Activated T-cell treated with anti-CD3 and anti-CD28 coated beads for 1 hour (primary cell): ENCODE data around the gene DNMT3B.

Experiments used
- DNase-seq: peaks from one replicate; pipeline ENCODE4 v3.0.0-alpha.2; 2020; ENCODE audit warnings: low read depth

DNMT3B gene

DNA sequence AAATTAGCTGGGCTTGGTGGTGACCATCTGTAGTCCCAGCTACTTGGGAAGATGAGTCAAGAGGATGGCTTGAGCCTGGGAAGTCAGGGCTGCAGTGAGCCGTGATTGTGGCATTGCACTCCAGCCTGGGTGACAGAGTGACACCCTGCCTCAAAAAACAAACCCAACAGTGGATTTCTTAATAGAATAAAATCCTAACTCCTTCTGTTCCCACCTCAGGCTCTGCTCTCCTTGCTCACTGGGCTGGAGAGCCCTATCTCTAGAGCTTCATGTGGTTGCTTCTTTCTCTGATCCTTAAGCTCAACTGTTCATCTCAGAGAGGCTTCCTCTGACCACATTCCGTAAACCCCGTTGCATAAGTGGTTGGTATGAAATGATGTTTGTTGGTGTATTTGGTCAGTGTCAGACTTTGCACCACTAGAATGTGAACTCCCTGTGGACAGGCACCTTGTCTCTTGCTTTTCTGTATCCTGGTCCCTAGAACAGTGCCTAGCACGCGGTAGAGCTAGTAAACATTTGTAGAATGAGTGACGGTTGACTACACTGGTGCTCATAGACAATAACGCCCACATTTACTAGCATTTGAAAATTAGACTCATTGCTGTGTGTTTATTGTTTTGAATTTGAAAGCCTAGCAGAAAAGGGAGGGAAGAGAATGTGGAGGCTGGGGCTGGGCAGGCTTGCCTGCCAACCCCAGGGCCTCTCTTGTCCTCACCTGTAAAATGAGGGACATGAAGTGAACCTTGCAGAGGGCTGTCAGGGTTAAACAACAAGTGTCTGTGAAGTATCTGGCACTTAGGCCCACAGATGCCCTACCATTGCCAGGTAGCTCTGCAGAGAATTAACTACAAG, 61.8 kb downstream of the DNMT3B start:
- no peak for DNase-seq

GRCh38 chr20:32828029-32828680, 66.0 kb downstream of the DNMT3B start:
- no peak for DNase-seq

- DNase-seq = no peak
These were observed 67.3 kb downstream of the DNMT3B start for GRCh38 chr20:32829311-32830005.

DNA sequence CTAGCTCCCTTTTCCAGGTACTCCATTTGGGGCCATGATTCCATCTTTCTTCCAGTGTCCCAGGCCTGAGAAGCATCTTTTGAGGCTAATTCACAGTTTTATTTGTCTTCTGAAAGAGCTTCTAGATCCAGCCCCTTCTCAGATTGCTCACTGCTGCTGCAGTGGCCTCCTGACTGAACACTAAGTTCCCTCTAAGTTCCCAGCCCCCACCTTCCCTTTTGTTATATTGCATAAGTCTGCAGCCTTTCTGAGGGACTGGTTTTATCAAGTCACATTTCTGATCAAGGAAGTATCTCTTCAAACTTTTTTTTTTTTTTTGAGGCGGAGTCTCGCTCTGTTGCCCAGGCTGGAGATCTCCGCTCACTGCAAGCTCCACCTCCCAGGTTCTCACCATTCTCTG, 68.3 kb downstream of the DNMT3B start:
- DNase-seq = no peak

- no peak for DNase-seq
These were observed 69.8 kb downstream of the DNMT3B start for GRCh38 chr20:32831982-32832381.

DNA sequence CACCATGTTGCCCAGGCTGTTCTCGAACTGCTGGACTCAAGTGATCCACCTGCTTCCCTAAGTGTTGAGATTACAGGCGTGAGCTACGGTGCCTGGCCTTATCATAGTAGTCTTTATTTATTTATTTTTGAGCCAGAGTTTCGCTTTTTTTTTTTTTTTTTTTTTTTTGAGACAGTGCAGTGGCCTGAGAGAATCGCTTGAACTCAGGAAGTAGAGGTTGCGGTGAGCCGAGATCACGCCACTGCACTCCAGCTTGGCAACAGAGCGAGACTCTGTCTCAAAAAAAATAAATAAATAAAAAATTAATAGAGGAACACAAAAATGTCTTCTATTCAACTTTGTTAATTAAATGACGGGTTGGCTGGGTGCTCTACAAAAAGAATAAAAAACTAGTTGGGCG, 70.5 kb downstream of the DNMT3B start:
- DNase-seq = no peak

DNA sequence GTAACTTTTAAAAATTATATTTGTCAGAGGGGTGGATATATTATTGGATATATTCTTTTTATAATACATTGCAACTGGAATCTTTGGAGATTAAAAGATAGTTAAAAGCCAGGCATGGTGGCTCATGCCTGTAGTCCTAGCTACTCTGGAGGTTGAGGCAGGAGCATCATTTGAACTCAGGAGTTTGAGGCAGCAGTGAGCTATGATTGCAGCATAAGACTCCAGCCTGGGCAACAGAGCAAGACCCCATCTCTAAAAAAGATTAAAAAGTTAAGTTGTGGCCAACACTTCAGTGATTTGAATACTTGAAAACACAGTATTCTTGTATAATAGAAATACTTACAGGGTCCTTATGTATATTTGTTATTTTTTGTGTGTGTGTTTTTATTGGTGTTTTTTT, 72.8 kb downstream of the DNMT3B start:
- no peak for DNase-seq

DNA sequence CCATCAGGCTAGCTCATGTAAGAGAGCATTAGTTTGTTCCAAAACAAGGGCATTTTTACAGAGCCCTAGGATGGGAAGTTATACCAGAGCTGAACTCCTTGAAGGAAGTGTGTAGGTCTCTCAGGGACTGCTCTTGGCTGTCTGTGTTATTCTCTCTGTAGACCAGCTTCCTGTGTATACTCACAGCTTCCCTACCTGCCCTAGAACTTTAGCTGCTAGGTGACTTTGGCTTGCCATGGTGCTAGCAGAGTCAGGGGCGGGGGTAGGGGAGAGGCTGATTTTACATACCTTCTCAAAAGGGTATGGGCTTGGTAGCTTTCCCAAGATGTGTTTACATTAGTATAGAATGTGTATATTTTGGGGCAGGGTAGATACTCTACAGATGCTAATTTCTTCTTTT, 75.0 kb downstream of the DNMT3B start:
- DNase-seq = no peak

GRCh38 chr20:32839227-32839981, 77.2 kb downstream of the DNMT3B start:
- no peak for DNase-seq

DNA sequence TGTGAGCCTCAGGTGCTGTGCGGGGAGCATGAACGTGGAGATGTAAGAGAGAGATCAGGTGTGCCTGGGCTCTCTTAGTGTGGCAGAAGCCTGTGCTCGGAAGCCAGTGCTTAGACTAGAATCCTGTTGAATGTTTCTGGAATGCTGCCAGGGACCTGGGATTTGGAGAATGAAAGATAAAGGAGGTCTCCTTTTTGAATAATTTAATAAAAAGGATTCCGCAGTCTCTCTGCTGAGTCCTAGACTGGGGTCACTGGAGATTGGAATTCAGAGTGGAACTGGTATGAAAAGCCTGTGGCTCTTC, 77.7 kb downstream of the DNMT3B start:
- DNase-seq = no peak

- no peak for DNase-seq
These were observed 79.0 kb downstream of the DNMT3B start for GRCh38 chr20:32841174-32841573.

GRCh38 chr20:32841632-32842031, 79.4 kb downstream of the DNMT3B start:
- no peak for DNase-seq

DNA sequence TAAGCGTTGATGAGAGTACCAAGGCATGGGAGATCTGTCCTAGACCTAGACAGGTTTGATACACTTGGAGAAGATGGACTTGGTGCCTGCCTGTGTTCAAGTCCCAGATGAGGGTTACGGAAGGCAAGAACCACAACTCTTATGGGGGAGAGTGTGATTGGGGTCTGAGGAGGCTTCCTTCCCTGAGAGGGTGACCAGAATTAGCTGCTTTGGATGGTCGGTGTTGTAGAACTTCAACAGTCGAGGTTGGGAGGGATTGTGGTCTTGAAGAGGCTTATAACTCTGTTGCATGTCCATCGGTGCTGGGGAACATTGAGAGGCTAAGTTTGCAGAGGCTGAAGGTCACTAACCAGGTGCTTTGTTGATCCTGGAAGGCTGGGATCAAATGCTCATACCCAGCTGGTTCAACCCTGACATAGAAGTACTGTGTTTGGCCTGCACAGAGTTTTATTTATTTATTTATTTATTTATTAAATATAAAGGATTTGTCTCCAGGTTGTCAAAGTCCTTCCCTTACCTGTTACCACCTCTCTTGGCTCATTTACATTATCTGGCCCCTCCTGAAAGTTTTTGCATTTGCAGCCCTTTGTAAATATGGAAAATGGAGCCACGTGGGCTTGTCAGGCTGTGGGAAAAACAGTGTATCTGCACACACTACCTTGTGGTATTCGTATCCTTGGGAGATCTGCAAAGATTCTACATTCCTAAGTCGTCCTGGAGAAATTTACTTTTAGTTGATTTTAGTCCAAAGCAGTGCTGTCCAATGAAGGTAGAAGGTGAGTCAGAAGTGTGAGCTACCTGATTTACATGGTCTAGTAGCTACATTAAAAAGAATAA, 80.7 kb downstream of the DNMT3B start:
- no peak for DNase-seq

GRCh38 chr20:32845786-32846185, 83.6 kb downstream of the DNMT3B start:
- DNase-seq = no peak

- no peak for DNase-seq
These were observed 84.7 kb downstream of the DNMT3B start for GRCh38 chr20:32846852-32847251.

DNA sequence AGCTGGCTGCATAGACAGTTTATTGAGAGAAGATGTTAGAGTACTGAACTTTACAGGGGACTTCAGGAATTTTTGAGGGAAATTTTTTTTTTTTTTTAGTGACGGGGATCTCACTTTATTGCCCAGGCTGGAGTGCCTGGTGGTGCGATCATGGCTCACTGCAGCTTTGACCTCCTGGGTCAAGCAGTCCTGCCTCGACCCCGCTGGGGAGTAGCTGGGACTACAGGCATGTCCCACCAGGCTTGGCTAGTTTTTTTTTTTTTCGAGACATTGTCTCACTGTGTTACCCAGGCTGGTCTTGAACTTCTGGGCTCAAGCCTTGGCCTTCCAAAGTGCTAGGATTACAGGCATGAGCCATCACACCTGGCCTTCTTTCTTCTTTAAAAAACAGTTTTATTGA, 85.8 kb downstream of the DNMT3B start:
- DNase-seq = no peak

DNA sequence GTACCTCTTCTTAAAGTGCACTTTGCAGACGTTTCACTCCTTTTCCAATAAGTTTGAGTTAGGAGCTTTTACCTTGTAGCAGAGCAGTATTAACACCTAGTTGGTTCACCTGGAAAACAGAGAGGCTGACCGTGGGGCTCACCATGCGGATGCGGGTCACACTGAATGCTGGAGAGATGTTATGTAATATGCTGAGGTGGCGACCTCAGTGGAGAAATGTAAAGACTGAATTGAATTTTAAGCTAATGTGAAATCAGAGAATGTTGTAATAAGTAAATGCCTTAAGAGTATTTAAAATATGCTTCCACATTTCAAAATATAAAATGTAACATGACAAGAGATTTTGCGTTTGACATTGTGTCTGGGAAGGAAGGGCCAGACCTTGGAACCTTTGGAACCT, 86.7 kb downstream of the DNMT3B start:
- no peak for DNase-seq

- DNase-seq = no peak
These were observed 87.4 kb downstream of the DNMT3B start for GRCh38 chr20:32849577-32849976.

- no peak for DNase-seq
These were observed 93.2 kb downstream of the DNMT3B start for GRCh38 chr20:32855387-32855786.

DNA sequence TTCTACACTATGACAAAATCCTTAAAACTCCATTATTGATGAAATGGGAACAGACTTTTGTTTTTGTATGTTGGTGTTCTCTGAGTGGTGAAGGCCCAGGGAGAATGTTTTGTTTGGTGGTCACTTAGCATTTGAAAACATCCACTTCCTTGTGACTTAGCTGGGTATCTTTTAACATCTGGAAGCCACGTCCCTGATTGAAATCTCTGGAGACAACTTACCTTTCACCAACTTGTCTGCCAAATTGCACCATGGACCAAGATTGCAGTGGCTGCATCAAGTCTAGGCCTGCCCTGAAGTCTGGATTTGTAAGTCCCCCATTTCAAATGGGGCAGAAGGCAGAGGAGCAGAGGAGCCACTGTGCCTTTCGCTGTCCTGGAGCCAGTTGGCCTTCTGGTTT, 96.0 kb downstream of the DNMT3B start:
- DNase-seq = no peak
